Right ventricle myocardium inferior (tissue), 1 donor: ENCODE results near the gene UCK2. TPM values are rescaled to one million over a fixed set of nuclear protein-coding genes. Genes with fewer than 3 reads are reported as not detected.

Experiments used
- ATAC-seq: fragments of 200-7000 bp; cut with Tn5 transposase; one replicate; pipeline ENCODE4 v1.9.1; 2020; ENCODE audit warnings: mild to moderate bottlenecking, moderate library complexity
- DNase-seq: peaks from one replicate; pipeline ENCODE4 v3.0.0; 2021; ENCODE audit errors: missing footprints
- intact Hi-C: fragments of 100-400 bp; cut with DNase I; formaldehyde crosslinking; loops from one replicate; pipeline ENCODE4 v1.11.0; 2022
- total RNA-seq: library from RNA; stranded (reverse); fragmentation: NEBNext Ultra II Directional; extraction: Animal tissue kit (Norgen Biotek cat#: 25700); gene quantifications from one replicate; pipeline ENCODE4 v1.2.1, GENCODE V29; 2021
- donor health status: DM: no; HTN: yes; CAD: no; lungs with severe emphysema.

The UCK2 gene
- total RNA-seq, 1 donor from 2014 or later = 8.4 TPM

- intact Hi-C loops = no loop called here
- DNase-seq (no peak), ATAC-seq (no peak)
These were observed 3.7 kb downstream of the UCK2 start for GRCh38 chr1:165831146-165831545.

DNA sequence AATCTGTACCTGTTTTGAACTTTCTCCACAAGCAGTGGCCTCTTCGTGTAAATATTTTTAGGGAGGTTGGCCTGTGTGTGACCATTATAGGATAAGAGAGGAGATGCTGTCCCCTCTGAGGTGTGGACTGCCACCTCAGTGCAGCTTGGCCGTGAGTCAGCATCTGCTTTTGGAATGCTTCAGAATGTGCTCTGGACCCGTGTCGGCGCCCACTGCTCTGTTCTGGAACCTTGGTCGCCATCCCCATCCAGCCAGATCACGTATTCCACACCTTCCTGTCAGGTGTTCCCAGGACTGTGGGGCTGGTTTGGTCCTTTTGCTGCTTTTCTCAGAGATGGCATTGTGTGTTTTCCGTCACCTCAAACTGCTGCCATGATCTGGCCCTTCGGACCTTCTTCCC lies 5.5 kb downstream of the UCK2 start:
- DNase-seq = no peak
- ATAC-seq = no peak
- intact Hi-C loops = no loop called here

- ATAC-seq (no peak), DNase-seq (no peak)
- intact Hi-C loops = no loop called here
These were observed 5.9 kb downstream of the UCK2 start for GRCh38 chr1:165833358-165833757.

GRCh38 chr1:165834229-165834628 lies 6.8 kb downstream of the UCK2 start:
- ATAC-seq (no peak), DNase-seq (no peak)
- intact Hi-C loops = no loop called here

DNA sequence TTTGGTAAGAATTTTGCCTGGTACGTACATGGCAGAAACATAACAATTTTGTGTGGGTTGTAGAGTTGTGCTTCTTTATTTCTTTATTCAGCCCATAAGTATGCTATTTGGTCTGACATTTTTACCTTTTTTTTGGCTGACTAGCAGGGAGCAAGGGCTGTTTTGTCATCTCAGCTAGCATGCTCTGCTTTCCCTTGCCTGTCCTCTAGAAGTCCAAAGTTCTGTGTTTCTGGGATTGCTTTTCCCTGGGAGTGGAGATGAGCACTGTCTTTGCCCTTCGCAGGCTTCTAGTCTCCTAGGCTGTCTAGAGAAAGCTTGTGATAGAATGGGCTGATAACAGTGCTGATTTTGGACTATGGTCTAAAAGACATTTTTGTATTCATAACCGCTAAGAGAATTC lies 7.5 kb downstream of the UCK2 start:
- intact Hi-C loops = no loop called here
- ATAC-seq (no peak), DNase-seq (no peak)

DNA sequence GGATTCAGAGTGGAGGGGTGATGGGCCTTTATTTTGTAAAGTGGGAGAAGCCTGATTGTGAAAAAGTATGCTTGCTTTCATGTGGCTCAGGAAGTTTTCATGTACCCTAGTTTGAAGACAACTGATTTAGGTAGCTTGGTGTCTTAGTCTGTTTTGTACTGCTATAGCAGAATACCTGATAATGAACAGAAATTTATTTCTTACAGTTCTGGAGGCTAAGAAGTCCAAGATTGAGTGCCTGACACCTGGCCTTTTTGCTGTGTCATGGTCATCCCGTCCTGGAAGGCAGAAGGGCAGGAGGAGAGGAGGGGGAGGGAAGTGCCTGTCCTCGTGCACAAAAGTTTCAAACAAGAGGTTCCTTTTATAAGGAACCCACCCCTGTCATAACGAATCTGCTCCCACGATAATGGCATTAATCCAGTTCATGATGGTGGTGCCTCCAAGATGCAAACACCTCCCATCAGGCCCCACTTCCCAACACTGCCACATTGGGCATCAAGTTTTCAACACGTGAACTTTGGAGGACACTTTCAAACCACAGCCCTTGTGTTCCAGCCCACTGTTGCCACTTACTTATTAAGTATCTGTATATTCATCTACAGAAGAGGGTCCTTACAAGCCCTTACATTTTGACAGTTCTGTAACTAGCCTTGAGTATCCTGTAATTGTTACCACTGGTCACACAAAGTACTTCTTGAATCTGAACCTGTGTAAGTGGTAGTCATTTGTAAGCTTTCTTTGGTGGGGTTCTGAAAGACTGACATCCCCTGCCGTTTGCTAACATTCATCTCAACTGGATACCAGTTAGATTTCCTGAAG lies 9.5 kb downstream of the UCK2 start:
- ATAC-seq (no peak), DNase-seq (no peak)
- intact Hi-C loops = no loop called here

DNA sequence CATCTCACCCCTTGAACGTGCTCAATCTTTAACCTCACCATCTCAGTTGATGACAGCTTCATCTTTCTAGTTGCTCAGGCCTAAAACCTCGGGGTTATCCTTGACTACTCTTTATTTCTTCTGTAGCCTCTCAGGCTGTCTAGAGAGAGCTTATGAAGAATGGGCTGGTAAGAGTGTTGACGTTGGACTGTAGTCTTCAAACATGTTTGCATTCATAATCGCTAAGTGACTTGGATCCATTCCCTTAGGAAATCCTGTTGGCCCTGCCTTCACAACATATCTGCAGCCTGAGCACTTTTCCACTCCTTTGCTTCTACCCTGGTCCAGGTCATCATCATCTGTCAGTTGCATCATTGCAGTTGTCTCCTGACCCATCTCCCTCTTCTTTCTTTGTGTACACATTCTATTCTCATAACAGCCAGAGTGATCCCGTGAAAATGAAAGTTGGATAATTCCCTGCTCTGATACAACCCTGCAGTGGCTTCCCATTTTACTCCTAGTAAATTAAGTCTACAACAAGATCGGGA lies 10.5 kb downstream of the UCK2 start:
- intact Hi-C loops = no loop called here
- ATAC-seq = no peak
- no peak for DNase-seq

- ATAC-seq (no peak), DNase-seq (no peak)
- intact Hi-C loops = no loop called here
These were observed 13.0 kb downstream of the UCK2 start for GRCh38 chr1:165840423-165840822.

GRCh38 chr1:165841582-165842017 lies 14.2 kb downstream of the UCK2 start:
- DNase-seq (no peak), ATAC-seq (no peak)
- intact Hi-C loops = no loop called here

DNA sequence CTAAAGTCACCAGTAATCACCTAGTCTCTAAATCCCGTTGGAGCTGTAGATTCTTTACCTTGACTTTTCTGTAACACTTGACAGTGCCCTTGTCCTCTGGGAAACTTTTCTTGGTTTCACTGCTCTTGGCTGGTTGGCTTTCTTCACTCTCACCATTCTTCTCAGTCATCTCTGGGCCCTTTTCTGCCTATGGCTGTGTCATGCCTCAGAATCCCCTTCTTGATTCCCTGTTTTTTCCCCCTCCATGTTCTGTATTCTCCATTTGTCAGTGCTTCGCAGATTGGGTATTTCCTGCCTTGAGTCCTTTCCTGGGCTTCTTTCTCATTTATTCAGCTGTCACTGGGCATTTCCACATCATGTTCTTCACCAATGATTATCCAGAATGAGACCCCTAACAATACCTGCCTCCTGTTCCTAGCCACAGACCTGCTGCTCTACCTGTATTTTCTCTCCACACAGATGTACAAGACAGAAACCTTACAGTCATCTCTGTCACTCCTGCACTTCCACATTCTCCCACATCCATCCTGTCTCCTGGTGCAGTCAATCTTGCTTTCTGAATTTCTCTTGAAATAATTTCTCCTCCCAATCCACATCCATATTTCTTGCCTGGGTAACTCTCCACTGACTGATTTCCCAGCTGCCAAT lies 14.7 kb downstream of the UCK2 start:
- intact Hi-C loops = no loop called here
- no peak for DNase-seq

DNA sequence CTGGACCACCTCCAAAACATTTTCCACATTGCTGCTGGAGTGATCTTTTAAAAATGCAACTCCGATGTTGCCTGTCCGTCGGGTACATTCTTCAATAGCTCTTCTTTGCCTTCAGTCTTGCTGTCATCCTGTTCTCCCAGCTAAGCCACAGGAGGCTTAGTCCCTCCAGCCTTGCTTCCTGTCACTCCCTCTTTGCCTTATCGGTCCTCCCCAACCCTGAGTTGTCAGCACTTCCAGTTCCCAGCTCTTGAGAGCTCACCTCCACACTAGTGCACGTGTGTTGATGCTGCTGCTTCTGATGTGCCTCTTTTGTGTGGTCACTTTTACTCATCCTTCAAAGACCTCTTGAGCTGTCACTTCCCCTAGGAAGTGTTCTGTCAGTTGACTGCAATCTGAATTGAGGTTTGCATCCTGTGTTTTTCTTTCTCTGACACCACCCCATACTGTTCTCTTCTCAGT lies 15.3 kb downstream of the UCK2 start:
- peak; percentile 46 for ATAC-seq
- no peak for DNase-seq
- intact Hi-C loops = no loop called here

More for the DNA sequence above, 14.7 kb downstream of the UCK2 start:
- no peak for ATAC-seq

- intact Hi-C loops = no loop called here
- no peak for ATAC-seq
These were observed 15.9 kb downstream of the UCK2 start for GRCh38 chr1:165843304-165843703.

GRCh38 chr1:165844114-165844798 lies 16.8 kb downstream of the UCK2 start:
- intact Hi-C loops = no loop called here
- no peak for DNase-seq
- no peak for ATAC-seq

More at GRCh38 chr1:165843304-165843703, 15.9 kb downstream of the UCK2 start:
- no peak for DNase-seq

GRCh38 chr1:165844933-165845332 lies 17.5 kb downstream of the UCK2 start:
- DNase-seq (no peak), ATAC-seq (no peak)
- intact Hi-C loops = no loop called here

- no peak for ATAC-seq
- intact Hi-C loops = no loop called here
- DNase-seq = no peak
These were observed 18.2 kb downstream of the UCK2 start for GRCh38 chr1:165845569-165845968.

GRCh38 chr1:165845992-165846748 lies 18.8 kb downstream of the UCK2 start:
- DNase-seq (no peak), ATAC-seq (no peak)
- intact Hi-C loops = no loop called here

- ATAC-seq (no peak), DNase-seq (no peak)
- intact Hi-C loops = no loop called here
These were observed 20.1 kb downstream of the UCK2 start for GRCh38 chr1:165847486-165847885.

GRCh38 chr1:165849353-165850133 lies 22.1 kb downstream of the UCK2 start:
- intact Hi-C loops = no loop called here
- no peak for ATAC-seq
- no peak for DNase-seq
